Loucy (cell line): Measurements from ENCODE around the gene FAM76B.

Source experiments
- EZH2phosphoT487 ChIP-seq: fragments of 200-600 bp; IDR thresholded peaks from 2 replicates; pipeline ENCODE4 v1.6.1; 2018; ENCODE audit warnings: antibody characterized with exemption, mild to moderate bottlenecking, moderate library complexity, borderline replicate concordance
- TF ChIP-seq, protein P1 (sequence below): fragments of 200-600 bp; sonication (generic); conservative IDR thresholded peaks from 2 replicates; pipeline ENCODE4 v1.5.1; 2014; ENCODE audit warnings: mild to moderate bottlenecking, antibody characterized with exemption, low read length

- TF ChIP-seq, protein P1, sequence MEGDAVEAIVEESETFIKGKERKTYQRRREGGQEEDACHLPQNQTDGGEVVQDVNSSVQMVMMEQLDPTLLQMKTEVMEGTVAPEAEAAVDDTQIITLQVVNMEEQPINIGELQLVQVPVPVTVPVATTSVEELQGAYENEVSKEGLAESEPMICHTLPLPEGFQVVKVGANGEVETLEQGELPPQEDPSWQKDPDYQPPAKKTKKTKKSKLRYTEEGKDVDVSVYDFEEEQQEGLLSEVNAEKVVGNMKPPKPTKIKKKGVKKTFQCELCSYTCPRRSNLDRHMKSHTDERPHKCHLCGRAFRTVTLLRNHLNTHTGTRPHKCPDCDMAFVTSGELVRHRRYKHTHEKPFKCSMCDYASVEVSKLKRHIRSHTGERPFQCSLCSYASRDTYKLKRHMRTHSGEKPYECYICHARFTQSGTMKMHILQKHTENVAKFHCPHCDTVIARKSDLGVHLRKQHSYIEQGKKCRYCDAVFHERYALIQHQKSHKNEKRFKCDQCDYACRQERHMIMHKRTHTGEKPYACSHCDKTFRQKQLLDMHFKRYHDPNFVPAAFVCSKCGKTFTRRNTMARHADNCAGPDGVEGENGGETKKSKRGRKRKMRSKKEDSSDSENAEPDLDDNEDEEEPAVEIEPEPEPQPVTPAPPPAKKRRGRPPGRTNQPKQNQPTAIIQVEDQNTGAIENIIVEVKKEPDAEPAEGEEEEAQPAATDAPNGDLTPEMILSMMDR = no peak
- TF ChIP-seq EZH2phosphoT487 = no peak
Observed at GRCh38 chr11:95799546-95799945, 10.0 kb upstream of the FAM76B start.
